Peyer's patch (tissue), 4 donors: Measurements from ENCODE around the gene HRH3. TPM values are rescaled to one million over a fixed set of nuclear protein-coding genes. Genes with fewer than 3 reads are reported as not detected.

Experiments used
- DNase-seq, 3 donors: peaks; one replicate each; pipeline ENCODE4 v3.0.0-alpha.2; 2017 to 2019
- H3K27ac ChIP-seq, 4 donors: fragments of 200-600 bp; sonication (generic); one replicate each; pipeline ENCODE4 v1.5.1; 2016 to 2019
- H3K27me3 ChIP-seq, 2 donors: fragments of 200-600 bp; sonication (generic); one replicate each; pipeline ENCODE4 v1.5.1; 2019
- H3K36me3 ChIP-seq, 3 donors: fragments of 200-600 bp; sonication (generic); one replicate each; pipeline ENCODE4 v1.5.1; 2016 to 2019
- H3K4me1 ChIP-seq, 4 donors: fragments of 200-600 bp; sonication (generic); one replicate each; pipeline ENCODE4 v1.5.1; 2016 to 2019
- H3K4me3 ChIP-seq, 4 donors: fragments of 200-600 bp; sonication (generic); 1 replicate in 3 of 4; 2 replicates in 1 of 4; pipeline ENCODE4 v1.5.1; 2016 to 2019; ENCODE audit warnings: mild to moderate bottlenecking in 1 of 4
- H3K9me3 ChIP-seq, 4 donors: fragments of 200-600 bp; sonication (generic); one replicate each; pipeline ENCODE4 v1.5.1; 2016 to 2019; ENCODE audit warnings: mild to moderate bottlenecking in 1 of 4
- CTCF ChIP-seq, 6 experiments: fragments of 450-650 bp in 4 of 6; fragments of 200-600 bp in 2 of 6; sonication (generic) in 1 of 6; IDR thresholded peaks; one replicate each; pipeline ENCODE4 v1.5.1; 2017 to 2019; ENCODE audit warnings: antibody characterized with exemption in 6 of 6, mild to moderate bottlenecking in 3 of 6, moderate library complexity in 1 of 6
- POLR2A ChIP-seq, 2 donors: fragments of 450-650 bp; IDR thresholded peaks; one replicate each; pipeline ENCODE4 v1.5.1; 2017; ENCODE audit warnings: antibody characterized with exemption in 2 of 2, mild to moderate bottlenecking in 2 of 2, moderate library complexity in 2 of 2
- total RNA-seq, 4 donors: library from RNA; depleted of rRNA; stranded (reverse); fragments of >200 nt; gene quantifications; one replicate each; pipeline ENCODE4 v1.1.0, GENCODE V29; 2016

Gene HRH3
- total RNA-seq, 4 donors from 2014 or later, result 0.27 TPM; not detected in 3

DNA sequence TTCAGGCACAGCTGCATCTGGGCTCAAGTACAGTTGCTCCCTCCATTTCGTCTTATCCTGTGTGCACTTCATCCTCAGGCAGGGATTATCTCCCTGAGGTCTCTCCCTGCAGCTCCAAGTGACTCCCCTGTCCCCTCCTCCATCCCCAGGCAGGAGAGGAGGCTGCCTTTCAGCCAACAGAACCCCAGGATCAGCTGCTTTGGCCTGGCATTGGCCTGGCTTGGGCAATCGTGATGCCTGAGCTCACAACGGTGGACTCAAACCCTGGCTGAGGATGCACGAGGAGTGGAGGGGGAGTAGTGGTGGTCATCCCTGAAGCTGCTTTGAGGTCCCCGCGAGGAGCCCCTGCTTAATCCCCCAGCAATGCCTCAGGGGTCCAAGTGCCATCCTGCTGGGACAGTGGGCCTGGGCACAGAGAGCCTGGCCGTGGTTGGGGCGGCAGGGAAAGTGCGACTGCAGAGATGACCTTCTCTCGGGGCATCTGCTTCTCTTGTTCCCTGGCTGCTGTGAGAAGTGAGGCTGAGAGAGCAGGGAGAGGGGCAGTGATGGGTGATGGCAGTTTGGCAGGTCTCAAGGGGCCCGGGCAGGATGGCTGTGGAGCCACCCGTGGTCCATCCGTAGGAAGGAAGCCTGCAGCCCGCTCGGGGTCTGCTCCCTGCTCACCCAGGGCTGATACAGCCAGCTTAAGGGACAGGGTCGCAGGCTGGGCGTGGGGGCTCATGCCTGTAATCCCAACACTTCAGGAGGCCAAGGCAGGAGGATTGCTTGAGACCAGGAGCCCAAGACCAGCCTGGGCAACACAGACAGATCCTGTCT is 6.0 kb upstream of the HRH3 start:
- Histone ChIP-seq H3K9me3 (no peaks in the 10 kb centered on the region), H3K27me3 (peaks cover 0 to 11% of the 10 kb centered on the region in 2 donors), H3K27ac (no peak overlapping the region), H3K4me3 (no peak overlapping the region), H3K4me1 (no peaks in the 10 kb centered on the region), H3K36me3 (no peaks in the 10 kb centered on the region)
- DNase-seq, result no peak
- TF ChIP-seq CTCF (IDR thresholded peaks at IDR 0.05) (no peak), POLR2A (IDR thresholded peaks at IDR 0.05) (no peak)

- peaks cover 2 to 19% of the 10 kb centered on the region in 2 donors for H3K27me3 ChIP-seq
- TF ChIP-seq CTCF (IDR thresholded peaks at IDR 0.05) (no peak), POLR2A (IDR thresholded peaks at IDR 0.05) (no peak)
- H3K4me3 ChIP-seq, result no peak overlapping the region
Measured at GRCh38 chr20:62225026-62225425, 4.9 kb upstream of the HRH3 start.

GRCh38 chr20:62224113-62224855 is 4.2 kb upstream of the HRH3 start:
- TF ChIP-seq CTCF (IDR thresholded peaks at IDR 0.05), result no peak
- no peak for TF ChIP-seq POLR2A (IDR thresholded peaks at IDR 0.05)
- Histone ChIP-seq H3K27me3 (peaks cover 2 to 22% of the 10 kb centered on the region in 2 donors), H3K9me3 (no peaks in the 10 kb centered on the region), H3K4me3 (no peak overlapping the region), H3K27ac (no peak overlapping the region), H3K36me3 (no peaks in the 10 kb centered on the region), H3K4me1 (peaks cover 0 to 11% (median 5%) of the 10 kb centered on the region in 4 donors)
- DNase-seq, result no peak

More at GRCh38 chr20:62225026-62225425, 4.9 kb upstream of the HRH3 start:
- Histone ChIP-seq H3K4me1 (peaks cover 0 to 9% (median 3%) of the 10 kb centered on the region in 4 donors), H3K9me3 (no peaks in the 10 kb centered on the region), H3K36me3 (no peaks in the 10 kb centered on the region), H3K27ac (no peak overlapping the region)
- no peak for DNase-seq

DNA sequence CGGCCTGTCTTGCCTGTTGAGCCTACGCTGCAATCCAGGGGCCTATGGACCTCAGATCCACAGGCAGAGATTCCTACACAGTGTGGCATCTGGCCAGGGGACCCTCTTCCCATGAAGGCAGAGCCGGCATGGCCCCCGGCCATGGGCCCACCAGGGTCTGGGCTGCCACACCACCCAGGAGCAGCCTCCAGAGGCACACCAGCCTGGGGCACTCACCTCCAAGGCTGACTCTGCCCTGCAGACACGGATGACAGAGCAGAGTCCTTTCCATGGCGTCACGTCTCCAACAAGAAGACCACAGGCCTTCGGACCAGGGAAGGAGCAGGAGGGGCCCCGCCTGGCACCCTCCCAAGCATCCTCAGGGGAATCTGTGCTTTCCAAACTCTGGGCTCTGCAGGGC is 3.5 kb upstream of the HRH3 start:
- peaks cover 2 to 29% of the 10 kb centered on the region in 2 donors for H3K27me3 ChIP-seq
- H3K9me3 ChIP-seq, result no peaks in the 10 kb centered on the region
- TF ChIP-seq CTCF (IDR thresholded peaks at IDR 0.05), result no peak
- H3K36me3 ChIP-seq, result no peaks in the 10 kb centered on the region
- H3K27ac ChIP-seq, result no peak overlapping the region
- DNase-seq, result no peak
- H3K4me3 ChIP-seq, result no peak overlapping the region
- peaks cover 0 to 14% (median 5%) of the 10 kb centered on the region in 4 donors for H3K4me1 ChIP-seq

DNA sequence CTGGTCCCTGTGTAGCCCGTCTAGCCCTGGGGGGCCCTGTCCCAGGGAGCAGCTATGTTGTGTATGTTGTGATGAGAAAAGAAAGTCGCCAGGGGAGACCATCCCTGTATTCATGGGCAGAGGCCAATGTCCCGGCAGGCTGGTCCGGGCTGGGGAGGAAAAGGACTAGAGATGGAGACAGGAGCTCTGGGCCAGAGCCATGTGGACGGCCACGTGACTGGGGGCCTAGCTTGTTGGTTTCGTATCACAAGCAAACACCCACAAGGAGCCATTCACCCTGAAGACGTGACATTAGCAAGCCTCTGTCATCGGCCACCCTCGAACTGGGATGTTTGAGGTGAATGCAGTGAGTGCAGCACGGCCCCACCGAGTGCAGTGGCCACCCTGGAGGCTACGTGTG is 2.9 kb upstream of the HRH3 start:
- Histone ChIP-seq H3K4me3 (no peak overlapping the region), H3K27me3 (peaks cover 2 to 29% of the 10 kb centered on the region in 2 donors), H3K36me3 (no peaks in the 10 kb centered on the region), H3K9me3 (no peaks in the 10 kb centered on the region), H3K27ac (no peak overlapping the region), H3K4me1 (peaks cover 0 to 14% (median 5%) of the 10 kb centered on the region in 4 donors)
- TF ChIP-seq POLR2A (IDR thresholded peaks at IDR 0.05) (no peak), CTCF (IDR thresholded peaks at IDR 0.05) (no peak)
- no peak for DNase-seq
